HG02610 (cell line): ENCODE data around the gene AXIN2.

Experiments
- ATAC-seq: cut with Tn5 transposase; IDR thresholded peaks from one replicate; pipeline ENCODE4 v1.9.1; 2021; ENCODE audit warnings: mild to moderate bottlenecking, moderate library complexity; ENCODE audit not compliant: unreplicated experiment

The AXIN2 gene

DNA sequence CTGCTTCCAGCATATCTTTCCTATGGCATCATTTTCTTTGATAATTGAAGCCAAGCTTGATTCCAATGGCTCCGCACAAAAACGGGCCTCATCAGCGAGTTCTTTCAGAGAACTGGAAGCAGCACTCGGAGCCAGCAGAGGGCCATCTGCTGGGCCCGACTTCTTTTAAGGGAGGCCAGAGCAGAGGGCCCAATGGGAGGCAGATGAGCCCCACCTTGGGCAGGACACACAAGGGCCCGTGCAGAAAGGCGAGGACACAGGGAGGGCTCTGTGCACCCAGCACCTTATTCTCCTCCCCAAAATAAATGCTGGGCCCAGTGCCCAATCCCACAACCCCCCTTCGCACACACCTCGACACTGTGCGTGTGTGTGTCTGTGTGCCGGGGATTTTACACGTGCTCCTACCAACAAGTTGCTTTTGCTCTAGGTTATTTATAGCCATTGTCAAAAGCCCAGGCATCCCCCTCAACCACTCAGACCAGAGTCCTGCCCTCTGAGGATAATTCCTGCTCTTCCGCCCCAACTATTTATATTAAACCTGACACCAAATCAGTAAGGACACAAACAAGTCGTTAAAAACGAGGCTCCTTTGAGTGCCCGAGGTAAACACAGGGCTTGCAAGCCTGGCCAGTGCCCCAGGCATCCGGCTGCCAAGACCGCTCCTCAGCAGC lies 6.8 kb downstream of the AXIN2 start:
- ATAC-seq = no peak

DNA sequence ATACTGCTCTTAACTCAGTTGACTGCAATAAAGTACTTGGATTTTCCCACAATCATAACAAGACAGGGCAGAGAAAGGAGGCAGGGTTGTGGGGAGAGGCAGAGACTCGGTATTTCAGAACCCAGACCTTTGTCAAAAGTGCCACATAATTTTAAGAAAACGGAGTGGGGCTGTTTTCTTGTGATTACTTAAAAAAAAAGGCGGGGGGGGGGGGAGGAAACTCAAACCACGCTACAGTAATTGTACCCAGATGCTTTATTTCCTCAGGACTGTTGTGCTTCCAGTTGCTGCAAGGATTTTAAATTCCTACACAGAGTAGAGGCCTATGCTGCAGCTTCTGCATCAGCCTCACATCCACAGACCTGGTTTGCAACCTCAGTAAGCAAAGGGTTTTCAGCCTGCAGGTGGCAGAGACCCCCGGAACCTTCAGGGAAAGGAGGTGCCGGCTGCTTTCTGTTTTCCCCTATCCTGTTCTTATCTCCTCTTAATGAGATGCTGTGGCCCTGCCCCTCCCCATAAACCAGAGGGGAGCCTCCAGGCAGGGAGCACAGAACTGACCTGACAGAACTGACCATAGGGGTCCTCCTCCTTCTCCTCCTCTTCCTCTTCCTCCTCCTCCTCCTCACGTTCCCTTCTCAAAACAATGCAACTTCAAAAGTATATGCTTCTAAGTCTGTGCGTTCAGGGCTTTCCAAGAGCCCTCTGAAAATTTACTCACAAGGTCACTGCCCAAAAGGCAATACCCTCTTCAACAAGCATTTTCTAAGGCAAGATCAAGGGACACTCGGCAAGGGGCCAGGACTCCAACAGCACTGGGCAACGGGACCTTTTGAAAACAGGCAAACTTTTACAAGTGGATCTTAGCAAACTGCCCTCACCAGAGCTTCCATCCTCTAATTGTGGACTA lies 7.5 kb downstream of the AXIN2 start:
- peak; percentile 19 for ATAC-seq

DNA sequence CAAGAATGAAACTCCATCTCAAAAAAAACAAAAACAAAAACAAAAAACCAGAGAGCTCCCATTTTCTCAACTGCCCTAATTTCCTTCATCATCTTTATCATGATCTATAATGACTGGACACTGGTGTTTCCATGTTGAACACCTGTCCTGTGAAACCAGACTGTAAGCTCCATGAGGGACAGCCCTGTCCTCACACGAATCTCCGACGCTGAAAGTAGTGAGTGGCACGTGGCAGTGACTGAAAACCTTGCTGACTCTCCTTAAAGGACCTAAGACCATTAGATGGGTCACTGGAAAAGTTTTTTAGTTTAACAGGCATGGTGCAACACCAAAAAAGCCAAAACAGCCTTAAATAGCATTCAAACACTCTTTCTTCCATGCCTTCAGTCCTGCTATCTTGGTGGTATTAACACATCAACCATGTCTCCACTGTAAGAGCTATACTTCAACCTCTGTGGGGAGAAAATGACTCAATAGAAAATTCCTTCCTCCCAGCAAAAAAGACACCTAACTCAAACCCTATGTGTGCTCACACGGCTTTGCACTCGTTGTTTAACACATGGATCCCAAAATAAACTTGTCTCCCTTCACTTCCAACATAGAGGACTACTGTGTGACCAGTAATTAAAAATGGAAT lies 8.3 kb downstream of the AXIN2 start:
- peak; percentile 39 for ATAC-seq

DNA sequence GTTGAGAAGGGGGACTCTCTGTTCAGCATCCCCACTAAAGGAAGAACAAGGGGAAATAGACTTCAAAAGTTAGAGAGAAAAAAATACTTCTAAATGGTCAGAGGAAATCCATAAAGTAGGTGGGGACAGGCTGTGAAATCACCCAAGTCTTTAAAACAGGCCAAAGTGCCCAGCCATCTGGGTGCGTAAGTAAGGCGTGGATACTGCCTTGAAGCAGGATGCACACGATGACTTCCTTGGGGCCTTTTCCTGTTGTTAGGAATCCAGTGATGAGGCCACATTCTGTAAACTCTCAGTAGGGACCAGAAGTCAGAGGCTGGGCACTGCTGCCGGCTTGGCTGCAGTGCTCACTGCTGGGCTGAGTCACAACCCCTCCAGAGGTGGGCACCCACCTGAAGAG lies 9.2 kb downstream of the AXIN2 start:
- ATAC-seq = no peak

DNA sequence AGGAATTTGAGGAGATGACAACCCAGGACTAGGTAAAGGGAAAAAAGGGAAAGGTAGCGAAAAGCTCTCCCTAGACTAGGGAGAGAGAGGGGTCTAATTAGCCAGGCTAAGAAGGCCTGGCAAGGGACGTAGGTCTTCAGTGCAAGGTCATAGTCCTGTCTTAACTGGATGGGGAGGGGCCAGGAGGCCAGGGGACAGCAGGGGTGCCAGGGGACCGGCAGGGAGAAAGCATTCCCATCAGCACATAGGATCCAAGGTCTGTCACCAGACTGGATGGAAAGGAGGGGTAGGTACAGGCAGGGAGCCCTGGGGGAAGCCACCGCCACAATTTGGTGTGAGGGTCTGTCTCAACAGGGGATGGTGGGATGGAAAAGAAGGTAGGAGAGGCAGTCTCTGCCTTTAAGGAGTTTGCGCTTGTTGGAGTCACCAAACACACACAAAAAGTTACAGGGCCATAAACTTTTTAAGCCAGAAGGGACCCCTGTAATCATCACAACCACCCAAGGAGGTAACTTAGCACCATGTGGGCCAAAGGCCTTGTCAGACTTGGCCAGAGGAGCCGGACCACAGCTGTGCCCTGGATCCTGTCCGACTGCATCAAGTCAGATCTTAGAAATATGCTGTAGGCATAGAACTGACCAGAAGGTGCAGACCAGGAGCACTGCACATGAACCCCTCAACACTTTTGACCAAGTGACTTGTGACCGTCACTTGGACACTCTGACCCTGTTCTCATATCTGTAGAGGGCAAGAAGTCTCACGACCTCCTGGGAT lies 10.0 kb downstream of the AXIN2 start:
- ATAC-seq = no peak

DNA sequence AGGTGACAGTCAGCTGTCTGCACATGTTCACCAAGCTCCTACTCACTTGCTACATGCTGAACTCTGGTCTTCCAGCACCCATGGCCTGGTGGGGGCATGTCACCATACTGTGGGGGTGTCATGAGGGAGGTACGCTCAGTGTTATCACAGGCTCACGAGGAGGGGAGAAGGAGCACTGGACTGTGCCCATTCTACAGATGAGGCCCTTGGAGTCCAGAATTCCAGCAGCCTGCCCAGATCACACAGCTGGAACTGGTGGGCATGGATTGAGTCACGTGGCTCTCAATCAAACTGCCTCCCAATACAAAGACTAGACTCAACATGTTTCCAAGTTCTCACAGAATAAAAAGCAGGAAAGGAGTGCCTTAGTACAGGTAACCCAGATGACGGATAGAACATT lies 10.7 kb downstream of the AXIN2 start:
- ATAC-seq = no peak

DNA sequence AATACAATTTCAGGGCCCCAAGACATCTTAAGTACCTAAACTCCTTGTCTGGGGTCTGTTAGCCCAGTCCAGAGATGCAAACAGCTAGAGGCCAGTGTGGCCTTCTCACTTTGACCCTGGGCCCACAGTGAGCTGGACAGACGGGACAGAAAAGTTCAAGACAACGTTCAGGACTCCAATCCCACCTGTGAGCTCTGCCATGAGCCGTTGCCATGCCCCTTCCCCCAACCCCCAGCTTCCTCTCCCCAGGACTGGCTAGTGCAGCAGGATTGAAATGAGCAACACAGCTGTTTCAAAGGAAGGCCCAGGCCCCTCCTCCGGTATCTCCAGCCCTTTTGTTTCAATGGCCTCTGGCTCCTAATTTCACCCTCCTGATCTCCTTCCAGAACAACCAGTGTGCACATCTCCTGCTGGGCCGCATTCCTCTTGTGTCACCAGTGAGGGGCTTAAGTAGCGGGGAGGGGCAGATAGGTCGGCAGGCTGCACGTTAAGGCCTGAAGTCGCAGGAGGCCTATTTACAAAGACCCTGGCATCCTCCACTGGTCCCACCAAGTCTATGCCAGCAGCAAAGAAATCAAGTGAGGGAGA lies 11.3 kb downstream of the AXIN2 start:
- ATAC-seq = no peak

DNA sequence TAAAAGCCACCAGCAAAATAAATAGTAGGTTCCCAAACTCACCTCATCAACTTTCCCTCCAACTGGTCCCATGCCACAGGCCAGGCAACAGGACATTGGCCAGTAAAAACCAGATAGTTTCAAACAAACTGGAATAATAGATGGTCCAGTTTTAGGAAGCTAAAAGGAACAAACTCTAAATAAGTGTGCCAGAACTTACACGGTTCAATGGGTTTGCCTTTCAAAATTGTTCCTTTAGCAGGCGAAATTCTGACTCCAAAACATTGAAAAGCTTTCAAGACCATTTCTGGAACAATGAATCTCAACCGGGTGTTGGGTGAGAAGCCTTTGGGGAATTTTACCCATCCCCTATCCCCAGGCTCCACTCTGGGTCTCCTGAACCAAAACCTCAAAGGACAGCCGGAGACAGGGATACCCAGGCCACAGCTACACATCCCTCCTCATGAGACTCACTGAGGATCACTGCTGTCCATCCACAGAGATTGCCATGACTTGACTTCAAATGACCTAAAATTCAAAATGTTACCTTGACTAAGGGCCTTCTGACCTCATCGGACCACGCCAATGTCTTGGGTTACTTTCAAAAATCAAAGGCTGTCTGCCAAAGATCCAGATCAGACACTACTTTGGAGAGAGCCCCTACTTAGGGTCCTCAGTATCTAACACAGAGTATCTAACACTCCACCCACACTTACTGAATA lies 13.0 kb downstream of the AXIN2 start:
- no peak for ATAC-seq

DNA sequence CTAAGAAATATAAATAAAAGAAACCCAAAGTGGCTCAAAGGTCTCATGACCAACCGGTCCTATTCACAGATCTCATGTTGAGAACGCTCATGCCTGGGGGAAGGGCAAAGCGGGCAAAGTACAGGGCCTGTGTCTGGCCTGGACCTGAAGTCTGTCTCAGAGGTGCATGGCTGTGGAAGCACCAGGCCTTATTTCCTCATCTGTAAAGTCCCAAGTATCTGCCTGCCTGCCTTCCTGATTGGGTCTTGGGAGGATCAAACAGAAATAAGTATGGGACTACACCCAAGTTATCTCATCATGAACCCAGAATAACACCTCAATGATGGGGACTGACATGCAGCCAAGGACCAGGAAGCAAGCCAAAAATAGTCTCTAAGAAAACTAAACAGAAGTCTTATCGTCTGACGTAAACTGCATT lies 14.2 kb downstream of the AXIN2 start:
- no peak for ATAC-seq

DNA sequence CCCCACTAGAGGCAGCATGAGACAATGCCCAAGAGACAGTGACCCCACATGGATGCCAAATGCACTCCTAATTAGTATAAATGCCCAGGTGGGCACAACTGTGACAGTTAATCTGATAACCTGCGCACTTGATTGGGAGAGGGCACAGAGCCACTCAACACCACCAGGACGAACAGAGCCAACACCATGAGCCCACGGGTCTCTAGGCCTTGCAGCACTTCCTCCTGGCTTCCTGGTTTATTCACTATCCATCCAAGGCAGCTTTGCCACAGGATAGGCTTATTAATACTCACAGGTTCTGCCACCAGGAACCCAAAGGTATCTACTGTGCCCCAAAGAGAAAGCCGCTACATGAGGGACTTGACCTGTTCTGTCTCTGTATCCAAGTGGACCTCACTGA lies 14.9 kb downstream of the AXIN2 start:
- ATAC-seq = no peak

DNA sequence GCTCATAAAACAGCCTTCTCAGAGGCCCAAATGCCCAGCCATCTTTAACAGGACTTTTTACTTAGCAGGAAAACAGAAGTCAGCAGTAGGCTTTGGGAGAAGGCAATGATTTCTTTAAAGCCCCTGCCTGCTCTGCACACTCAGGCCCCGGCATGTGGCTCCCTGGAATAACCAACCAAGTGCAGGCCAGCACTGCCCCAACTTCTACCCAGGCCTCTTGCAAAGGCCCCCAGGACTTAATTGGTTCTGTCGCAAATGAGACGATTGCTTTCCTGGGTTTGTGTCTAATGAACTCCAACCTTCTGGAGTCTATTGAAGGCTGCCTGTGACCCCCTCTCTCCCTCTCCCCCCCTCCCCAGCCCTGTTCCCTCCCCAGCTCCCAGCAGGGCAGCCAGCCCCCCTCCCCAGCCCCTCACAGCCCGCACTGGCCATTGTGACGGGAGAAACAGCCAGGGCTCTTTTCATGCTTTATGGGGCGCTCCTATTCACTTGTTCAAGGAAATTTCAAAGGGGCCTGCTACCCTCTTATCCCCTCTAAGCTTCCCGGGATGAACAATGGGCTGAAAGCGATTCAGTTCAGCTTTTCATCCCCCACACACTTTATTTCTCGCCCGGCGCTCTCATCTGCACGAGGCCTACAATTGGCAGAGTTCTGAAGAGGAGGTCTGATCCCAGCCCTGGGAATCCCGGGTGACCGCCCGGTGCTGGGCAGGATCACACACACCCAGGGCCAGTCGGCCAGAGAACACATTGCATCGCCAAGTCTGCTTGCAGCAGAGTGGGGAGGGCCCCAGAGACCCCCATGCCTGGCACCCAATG lies 15.5 kb downstream of the AXIN2 start:
- ATAC-seq = no peak

DNA sequence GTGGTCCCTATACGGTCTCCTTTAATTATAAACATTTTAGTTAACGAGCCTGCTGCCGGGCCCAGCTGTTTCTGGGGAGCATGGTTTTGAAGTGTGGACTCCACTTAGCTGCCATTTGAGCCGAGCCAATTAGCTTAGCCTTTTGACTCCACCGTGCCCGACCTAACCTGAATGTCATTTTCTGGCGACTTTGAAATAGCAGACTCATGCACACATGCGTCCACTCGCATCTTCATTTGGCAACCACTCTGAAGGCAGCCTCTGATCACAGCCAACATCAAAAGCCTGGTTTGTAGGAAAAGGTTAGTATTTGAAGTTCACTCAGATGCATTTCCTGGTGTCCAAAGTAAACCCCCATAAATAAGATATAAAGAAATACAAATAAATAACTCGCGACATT lies 16.8 kb downstream of the AXIN2 start:
- no peak for ATAC-seq

DNA sequence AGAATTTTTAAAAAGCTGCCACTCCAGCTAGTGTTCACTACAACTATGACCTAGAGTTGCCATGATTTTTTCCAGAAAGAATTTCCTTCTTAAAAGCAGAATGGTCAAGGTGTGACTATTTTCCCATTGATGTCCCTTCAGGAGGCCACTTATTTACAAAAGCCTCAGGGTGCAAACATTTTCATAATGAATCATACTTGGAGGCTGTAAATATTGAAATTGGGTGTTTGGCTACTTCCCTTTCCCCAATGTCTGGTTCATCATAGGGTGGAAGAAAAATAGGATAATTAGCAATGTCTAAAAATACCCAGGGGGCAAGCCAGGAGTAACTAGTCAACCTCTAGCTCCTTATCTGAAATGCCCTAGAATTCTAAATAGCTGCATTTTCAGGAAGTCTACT lies 18.8 kb downstream of the AXIN2 start:
- ATAC-seq = no peak

DNA sequence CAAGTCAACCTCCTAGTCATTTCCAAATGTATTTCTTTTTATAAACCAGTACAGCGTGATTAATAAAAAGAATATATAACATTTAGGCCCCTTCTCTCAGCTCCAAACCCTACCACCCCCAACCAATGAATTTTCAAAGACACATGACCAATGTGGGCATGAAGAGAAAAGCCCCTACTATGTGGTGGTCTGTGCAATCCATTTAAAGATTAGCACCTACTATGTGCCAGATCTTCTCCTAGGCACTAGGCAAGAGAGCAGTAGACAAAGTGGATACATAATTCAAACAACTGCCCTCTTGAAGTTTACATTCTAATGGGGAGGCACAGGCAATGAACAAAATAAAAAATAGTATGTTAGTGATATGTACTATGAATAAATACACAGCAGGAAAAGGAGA lies 19.4 kb downstream of the AXIN2 start:
- no peak for ATAC-seq

DNA sequence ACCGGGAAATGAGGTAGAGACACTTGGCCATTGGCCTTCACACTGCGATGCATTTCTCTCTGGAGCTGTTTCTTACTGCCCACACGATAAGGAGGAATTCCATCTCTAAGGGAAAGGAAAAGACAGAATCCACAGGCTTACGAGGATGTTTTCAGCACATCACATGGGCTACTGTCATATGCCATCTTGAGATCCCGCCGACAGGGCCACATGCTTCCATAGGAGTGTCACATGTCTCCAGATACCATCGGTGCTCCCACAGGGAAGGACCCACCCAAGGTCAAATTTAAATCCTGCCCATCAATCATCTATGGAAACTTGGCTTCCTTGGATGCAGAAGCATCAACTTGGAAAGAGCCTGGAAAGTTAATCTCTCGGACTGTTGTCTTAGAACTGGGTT lies 20.0 kb downstream of the AXIN2 start:
- ATAC-seq = no peak

DNA sequence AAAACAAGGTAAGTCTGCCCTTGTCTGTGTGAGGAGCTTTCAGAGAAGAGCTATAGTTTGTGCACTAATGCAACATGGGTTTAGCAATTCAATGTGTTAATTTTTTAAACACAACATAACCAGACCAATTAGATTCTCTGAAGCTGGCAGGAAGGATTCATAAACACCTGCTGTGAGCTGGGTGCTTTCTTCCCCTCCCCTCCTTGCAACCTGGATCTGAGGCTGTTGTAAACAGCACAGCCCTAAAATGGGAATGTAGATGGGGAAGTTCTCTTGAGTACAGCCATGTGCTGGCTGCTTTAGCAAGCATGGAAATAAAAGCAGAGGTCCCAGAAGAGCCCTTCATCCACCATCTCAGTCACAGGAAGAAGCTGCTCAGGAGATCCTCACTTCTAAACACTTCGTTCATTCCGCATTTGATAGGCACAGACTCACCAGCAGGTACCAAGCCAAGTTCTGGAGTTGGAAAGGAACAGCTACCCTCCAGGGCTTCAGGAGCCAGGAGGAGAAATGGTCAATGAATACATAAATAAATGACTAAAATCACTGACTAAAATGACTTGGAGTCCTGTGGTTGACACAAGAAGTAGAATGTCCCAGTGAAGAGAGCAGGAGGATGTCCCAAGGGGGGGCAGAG lies 21.7 kb downstream of the AXIN2 start:
- ATAC-seq = no peak

DNA sequence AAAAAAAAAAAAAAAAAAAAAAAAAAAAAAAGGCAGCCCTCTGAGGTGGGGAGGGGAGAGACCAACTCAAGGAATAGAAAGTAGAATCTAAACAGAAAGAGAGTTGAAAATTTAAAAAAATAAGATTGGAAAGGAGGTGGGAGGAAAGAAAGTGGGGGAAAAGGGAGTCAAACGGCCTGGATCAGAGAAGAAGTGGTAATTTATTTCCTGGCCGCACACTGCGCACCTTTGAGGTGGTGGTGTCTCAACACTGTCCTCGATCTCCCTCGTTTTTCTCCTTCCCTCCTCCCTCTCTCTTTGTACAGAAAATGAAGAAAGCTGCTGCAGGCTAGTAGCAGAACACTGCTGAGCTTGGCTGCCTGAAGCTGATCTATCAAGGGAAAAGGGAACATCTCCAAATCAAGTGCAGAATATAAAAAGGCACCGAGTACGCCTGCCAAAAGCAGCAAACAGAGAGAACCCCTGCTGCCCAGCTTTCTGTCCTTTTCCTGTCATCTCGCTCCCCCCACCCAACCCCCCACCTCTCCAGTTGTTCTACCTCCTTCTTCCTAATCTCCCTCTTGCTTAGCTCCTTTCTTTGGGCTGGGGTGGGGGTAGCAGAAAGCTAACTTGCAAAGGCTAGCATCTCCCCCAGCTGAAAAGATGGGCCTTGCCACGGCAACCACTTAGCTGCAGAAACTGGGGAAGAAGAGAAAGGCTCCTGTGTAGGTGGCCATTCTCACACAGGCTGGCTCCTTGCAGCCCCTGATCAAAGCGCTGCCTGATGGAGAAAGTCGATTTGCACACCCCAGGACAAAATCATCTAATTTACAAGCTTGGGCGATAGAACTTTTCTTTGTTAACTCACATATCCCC lies 22.5 kb downstream of the AXIN2 start:
- no peak for ATAC-seq
